IPS DF 19.7 (cell line): ENCODE measurements around the gene MRPL36.

Experiments
- DNase-seq: peaks from one replicate; pipeline ENCODE4 v3.0.0-alpha.2; 2013; ENCODE audit warnings: low read depth, low spot score

Gene MRPL36

DNA sequence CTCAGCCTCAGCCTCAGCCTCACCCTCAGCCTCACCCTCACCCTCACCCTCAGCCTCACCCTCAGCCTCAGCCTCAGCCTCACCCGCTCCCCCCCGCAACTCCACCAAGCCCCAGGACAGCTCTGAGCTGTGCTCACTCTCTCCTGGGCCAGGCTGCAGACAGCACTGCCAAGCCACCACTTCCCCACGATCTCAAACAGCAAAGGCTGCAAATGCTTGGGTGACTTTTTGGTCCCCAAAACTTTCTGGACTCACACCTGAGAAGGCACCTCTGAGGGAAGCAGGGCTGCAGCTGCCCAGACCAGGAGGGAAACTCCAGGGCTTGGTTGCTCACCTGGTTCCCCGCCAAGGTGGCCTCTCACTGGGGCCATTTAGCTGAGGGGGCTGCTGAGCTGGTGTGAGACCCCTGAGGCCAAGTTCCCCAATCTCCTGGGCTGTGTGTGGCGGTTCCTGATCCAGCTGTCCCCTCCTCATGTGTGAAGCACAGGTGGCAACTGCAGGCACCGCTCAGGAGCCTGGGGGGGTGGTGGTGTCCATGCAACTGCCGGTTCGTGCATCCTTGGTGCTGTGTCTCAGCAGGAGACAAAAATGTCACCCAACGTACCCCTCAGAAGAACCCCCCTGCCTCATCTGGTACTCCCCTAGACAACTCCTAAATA, 17.8 kb downstream of the MRPL36 start:
- DNase-seq = no peak

DNA sequence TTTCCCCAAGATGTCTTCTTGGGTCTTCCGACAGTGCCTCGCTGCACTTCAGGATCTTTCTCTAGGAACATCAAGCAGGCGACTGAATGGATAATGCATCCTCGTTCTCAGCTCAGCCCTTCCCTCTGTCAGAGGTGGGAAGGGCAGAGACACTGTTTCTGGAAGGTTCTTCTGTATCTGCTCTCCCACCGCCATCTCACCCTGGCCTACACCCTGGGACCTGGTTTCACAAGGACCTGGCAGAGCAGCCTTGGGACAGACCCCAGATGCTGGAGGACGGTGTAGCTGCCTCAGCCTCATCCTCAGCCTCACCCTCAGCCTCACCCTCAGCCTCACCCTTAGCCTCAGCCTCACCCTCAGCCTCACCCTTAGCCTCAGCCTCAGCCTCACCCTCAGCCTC, 18.5 kb downstream of the MRPL36 start:
- DNase-seq = no peak

DNA sequence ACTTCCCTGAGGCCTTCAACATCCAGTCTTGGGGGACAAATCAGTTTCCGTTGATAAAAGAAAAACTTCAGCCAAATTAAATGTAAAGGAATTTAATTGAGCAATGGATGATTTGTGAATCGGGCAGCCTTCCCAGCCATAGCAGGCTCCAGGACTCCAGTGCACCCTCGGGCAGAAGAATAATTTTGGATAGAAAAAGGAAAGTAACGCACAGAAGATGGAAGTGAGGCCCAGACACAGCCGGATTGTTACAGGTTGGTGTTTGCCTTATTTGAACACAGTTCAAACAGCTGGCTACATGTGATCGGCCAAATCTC, 19.1 kb downstream of the MRPL36 start:
- no peak for DNase-seq

DNA sequence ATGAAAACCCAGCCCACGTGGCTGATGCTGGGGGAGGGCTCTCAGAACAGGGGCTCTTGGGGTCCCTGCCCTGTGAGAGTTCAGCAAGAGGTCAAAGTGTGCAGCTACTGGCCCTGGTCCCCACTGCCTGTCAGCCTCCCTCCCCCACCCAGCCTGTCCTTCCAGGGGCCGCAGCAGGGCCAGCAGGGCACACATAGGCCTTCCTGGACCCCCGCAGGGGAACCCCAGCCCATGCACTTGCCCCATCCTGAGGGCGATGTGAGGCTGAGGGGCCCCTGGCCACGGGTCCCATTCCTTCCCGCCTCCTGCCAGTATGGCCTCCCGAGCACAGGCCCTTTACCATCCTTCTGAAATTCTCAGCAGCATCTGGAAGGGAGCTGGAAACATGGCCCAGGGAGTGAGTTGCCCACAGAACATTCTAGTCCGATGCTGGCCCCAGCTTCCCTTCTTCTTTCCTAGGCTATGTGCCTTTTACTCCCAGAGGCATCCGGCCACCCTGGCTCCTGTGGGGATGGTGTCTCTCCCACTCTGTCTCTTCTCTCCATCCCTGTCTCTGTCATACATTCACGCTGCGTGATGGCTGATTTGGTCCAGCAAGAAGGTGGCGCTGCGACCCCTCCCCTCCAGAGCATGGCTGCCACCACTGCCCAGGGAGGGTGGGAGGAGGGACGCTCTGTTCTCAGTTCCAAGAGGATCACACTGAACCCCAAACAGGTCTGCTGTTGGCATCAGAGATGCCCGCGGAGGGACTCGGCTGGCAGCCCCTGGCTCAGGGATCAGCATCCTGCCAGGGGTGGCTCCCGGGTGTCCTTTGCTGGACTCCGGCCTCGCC, 19.6 kb downstream of the MRPL36 start:
- no peak for DNase-seq

GRCh38 chr5:1779021-1779680, 20.5 kb downstream of the MRPL36 start:
- no peak for DNase-seq

- no peak for DNase-seq
Measured at GRCh38 chr5:1778138-1779020, 21.3 kb downstream of the MRPL36 start.

DNA sequence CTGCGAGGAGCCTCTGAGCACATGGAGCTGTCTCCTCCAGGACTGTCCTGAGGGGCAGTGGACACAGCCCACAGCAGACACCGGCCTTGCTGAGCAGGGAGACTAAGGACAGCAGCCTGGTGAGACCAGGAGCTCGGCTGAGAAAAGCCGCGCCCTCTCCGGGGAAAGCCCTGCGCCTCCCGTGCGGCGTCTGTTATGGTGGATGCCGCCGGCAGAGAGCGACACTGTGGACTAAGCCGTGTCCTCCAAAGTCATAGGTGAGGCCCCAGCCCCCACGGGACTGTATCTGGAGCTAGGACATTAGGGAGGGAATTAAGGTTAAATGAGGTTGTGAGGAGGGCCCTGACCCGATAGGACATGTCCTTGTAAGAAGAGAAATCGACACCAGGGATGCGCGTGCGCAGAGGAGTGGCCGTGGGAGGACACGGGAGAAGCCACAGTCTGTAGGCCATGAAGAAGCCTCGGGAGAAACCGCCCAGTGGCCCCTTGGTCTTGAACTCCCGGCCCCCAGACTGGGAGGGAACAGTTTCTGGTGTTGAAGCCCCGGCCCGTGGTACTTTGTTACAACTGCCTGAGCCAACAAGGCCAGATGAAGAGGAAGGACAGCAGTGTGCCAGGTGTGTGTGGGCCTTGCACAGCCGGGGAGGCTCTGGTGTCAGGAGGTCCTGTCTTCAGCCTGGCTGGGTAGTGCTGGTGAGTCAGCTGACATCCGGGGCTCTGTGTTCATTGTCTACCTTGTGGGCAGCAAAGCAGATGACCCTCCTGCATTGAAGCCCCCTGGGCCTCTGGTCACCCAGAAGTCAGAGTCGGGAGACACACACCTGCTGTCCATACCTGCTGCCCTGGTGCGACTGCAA, 22.1 kb downstream of the MRPL36 start:
- DNase-seq = no peak

- DNase-seq = no peak
Measured at GRCh38 chr5:1776831-1777230, 22.8 kb downstream of the MRPL36 start.

DNA sequence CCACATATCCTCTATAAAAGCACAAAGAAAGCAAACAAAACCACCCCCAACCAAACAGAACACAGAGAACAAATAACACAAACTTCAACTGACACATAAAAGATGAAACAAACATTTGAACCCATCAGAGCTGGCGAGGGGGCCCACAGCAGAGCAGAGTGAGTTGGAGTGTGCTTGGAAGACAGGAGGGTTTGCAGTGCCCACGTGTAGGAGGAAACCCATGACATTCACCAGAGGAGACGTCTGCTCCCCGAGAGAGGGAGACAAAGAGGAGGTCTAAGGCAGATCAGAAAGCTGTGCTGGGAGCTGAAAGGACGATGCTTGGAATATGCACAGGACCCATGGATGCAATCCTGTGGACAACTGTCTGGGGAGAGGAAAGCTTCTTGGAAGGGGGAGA, 27.0 kb downstream of the MRPL36 start:
- no peak for DNase-seq

GRCh38 chr5:1771149-1772065, 28.2 kb downstream of the MRPL36 start:
- DNase-seq = no peak

GRCh38 chr5:1770443-1770802, 29.2 kb downstream of the MRPL36 start:
- no peak for DNase-seq

DNA sequence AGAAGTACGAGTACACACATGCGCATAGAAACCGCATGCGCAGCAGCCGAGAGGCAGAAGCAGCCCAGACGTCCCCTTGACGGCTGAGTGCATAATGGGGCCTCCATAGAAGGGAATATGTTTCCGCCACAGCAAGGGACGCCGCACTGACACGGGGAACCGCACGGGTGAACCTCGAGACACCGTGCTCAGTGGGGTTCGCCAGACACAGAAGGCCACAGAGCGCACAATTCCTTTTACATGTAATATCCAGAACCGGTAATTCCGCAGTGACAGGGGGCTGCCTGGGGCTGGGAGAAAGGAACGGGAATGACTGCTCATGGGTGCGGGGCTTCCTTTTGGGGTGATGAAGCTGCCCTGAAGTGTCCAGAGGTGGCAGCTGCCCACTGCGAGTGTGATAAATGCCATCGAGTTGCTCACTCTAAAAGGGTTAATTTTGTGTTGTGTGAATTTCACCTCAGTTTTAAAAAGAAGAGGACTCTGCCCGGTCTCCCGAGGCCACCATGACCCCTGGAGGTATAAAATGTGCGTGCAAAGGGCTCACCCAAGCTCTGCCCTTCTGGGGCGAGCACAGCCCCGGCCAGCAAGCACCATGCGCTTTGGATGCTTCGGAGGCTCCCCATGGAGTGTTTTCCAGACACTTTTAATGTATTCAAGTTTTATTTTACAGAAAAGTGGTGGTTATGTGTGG, 29.7 kb downstream of the MRPL36 start:
- no peak for DNase-seq

- no peak for DNase-seq
Measured at GRCh38 chr5:1769017-1769640, 30.5 kb downstream of the MRPL36 start.

DNA sequence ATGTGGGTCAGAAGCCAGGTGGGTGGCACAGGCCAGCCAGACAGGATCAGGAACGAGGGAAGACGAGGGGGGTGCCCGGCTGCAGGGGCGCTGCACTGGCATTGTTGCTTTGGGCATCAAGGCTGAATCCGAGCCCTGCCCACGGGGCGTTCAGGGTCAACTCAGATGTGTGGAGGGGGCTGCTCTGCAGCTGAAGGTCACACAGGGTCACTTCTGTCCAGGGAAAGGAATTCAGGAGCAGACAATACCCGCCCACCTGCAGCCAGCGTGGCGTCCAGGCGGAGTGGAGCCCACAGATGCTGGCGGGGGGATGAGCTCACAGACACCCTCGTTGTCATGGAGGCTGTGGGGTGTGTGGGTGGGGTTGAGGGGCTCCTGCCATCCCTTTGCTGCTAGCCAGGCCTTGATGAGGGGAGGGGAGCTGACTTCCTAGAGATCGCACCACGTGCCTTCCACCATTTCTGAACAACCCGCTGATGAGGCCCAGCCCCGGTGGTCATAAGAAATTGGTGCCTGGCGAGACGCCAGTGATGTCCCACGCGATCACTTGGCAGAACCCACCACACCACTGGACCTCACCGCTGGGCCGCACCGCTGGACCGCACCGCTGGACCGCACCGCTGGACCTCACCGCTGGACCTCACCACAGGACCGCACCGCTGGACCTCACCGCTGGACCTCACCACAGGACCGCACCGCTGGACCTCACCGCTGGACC, 31.2 kb downstream of the MRPL36 start:
- no peak for DNase-seq

DNA sequence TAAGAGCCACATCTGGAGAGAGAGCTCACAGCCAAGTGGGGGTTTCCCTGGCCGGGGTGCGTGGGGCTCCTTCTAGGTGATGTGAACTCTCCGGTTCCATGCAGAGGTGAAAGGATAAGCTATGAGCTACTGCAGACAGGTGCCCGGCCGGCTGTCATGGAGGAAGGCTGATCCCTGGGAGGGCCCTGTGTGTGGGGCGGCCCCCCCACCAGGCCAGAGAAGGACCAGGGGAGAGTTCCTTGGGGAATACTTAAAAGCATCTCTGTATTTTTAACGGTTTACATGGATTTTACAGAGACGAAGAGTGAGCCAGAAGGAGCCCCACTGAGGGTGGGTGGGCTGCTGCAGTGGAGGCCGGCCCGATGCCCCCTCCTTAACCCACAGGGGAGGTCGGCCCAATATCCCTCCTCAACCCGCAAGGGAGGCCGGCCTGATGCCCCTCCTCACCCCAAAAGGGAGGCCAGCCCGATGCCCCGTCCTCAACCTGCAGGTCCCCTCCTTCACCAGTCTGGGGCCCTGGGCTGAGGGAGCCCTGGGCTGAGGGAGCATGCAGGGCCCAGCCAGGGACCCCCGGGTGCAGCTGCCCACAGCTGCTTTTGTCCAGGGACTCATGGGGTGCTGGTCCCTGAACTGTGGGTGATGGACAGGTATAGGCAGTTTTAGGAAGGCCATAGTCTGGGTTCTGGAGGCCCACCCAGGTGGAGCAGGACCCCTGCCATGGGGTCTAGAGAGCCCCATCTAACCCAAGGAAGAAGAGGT, 31.9 kb downstream of the MRPL36 start:
- no peak for DNase-seq

- DNase-seq = no peak
Measured at GRCh38 chr5:1765880-1766235, 33.8 kb downstream of the MRPL36 start.

- DNase-seq = no peak
Measured at GRCh38 chr5:1765141-1765879, 34.3 kb downstream of the MRPL36 start.
